Measurements from ENCODE around the gene SLFN14.
"Not testable (repeated sequence)": the region's sequence is repeated elsewhere in the genome, so short reads cannot be mapped to it uniquely, and the experiment has no call there.

Gene SLFN14

GRCh38 chr17:35521654-35522256 is 38.9 kb downstream of the SLFN14 start:
- not testable (repeated sequence) for DNase-seq (ENCODE audit: low spot score)

- no peak for DNase-seq (ENCODE audit: low spot score)
These were observed 39.5 kb downstream of the SLFN14 start for GRCh38 chr17:35521150-35521549.

- no peak for DNase-seq (ENCODE audit: low spot score)
These were observed 40.6 kb downstream of the SLFN14 start for GRCh38 chr17:35519906-35520442.

GRCh38 chr17:35519439-35519838 is 41.2 kb downstream of the SLFN14 start:
- DNase-seq (ENCODE audit: low spot score) = no peak

GRCh38 chr17:35518431-35518830 is 42.2 kb downstream of the SLFN14 start:
- not testable (repeated sequence) for DNase-seq (ENCODE audit: low spot score)

- DNase-seq (ENCODE audit: low spot score) = no peak
These were observed 45.6 kb downstream of the SLFN14 start for GRCh38 chr17:35515027-35515426.

- no peak for DNase-seq (ENCODE audit: low spot score)
These were observed 46.1 kb downstream of the SLFN14 start for GRCh38 chr17:35514564-35514963.

Measured in GM03348 (cell line).